K562 (cell line): Measurements from ENCODE around the gene TRPC4. TPM values are rescaled to one million over a fixed set of nuclear protein-coding genes. Genes with fewer than 3 reads are reported as not detected.

Experiments
- DACH1 ChIP-seq: fragments of 450-650 bp; IDR thresholded peaks from 2 replicates; pipeline ENCODE4 v1.6.1; 2018; ENCODE audit not compliant: partially characterized antibody
- SRSF7 ChIP-seq: fragments of 200-400 bp; formaldehyde crosslinking; optimal IDR thresholded peaks from 2 replicates; pipeline ENCODE3; 2017; ENCODE audit warnings: mild to moderate bottlenecking, low read depth, low read length
- ZNF76 ChIP-seq: fragments of 250-450 bp; sonication (Bioruptor Pico); IDR thresholded peaks from 2 replicates; pipeline ENCODE4 v1.4.0; 2020; ENCODE audit warnings: mild to moderate bottlenecking, moderate library complexity, borderline replicate concordance
- polyA plus RNA-seq, 8 experiments: library from polyadenylated mRNA; depleted of rRNA in 4 of 8; stranded (reverse) in 5 of 8; unstranded in 3 of 8; fragments of >200 nt; fragmentation: Nextera tagmentation in 2 of 8; fragmentation: Illumina TruSeq in 1 of 8; extraction: Ambion mirVana in 2 of 8; extraction: Trizol in 1 of 8; gene quantifications; 2 replicates each; pipeline versions ENCODE4 v1.2.1 to v1.2.3, GENCODE V29; 2011 to 2014; ENCODE audit warnings: inconsistent platforms in 1 of 8, missing spikeins in 1 of 8
- total RNA-seq, 7 experiments: library from RNA; depleted of rRNA in 6 of 7; stranded (reverse); fragments of >200 nt in 6 of 7; fragmentation: Illumina TruSeq in 2 of 7; extraction: Trizol in 2 of 7; gene quantifications; 2 replicates each; pipeline versions ENCODE4 v1.2.1 to v1.2.3, GENCODE V29; 2011 to 2021; ENCODE audit warnings: low replicate concordance in 1 of 7
- TF ChIP-seq, protein P1 (sequence below), 2 experiments: fragments of 450-650 bp in 1 of 2; sonication (generic) in 1 of 2; formaldehyde crosslinking in 1 of 2; IDR thresholded peaks; 2 replicates each; pipeline versions ENCODE4 v1.7.1 to v1.9.0; 2016 to 2022; ENCODE audit warnings: inconsistent platforms in 1 of 2, mild to moderate bottlenecking in 1 of 2, missing genetic modification reagents in 1 of 2

The TRPC4 gene
- total and polyA plus RNA-seq, 9 of the 15 experiments (the other 6 are each of a cell fraction or from before 2014, with no cell fraction given), result 0.03 to 0.04 TPM; not detected in 7

DNA sequence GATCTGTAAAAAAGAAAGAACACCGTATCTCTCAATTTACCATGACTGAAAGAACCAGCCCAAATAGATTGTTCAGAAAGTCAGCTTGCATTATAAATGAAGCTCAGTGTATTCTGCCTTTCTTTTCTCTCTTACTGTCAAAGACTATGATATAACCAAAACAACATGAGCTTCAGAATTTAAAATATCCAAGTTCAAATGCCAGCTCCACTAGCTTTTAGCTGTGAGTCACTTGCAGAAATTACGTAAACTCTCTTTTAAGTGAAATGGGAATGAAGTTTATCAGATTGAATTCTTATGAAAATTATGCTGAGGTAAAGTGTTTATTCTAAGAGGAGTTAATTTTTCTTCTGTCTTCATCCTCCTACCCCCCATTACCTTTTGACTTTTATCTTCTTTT, 251.0 kb downstream of the TRPC4 start (continued):
- TF ChIP-seq, protein P1, sequence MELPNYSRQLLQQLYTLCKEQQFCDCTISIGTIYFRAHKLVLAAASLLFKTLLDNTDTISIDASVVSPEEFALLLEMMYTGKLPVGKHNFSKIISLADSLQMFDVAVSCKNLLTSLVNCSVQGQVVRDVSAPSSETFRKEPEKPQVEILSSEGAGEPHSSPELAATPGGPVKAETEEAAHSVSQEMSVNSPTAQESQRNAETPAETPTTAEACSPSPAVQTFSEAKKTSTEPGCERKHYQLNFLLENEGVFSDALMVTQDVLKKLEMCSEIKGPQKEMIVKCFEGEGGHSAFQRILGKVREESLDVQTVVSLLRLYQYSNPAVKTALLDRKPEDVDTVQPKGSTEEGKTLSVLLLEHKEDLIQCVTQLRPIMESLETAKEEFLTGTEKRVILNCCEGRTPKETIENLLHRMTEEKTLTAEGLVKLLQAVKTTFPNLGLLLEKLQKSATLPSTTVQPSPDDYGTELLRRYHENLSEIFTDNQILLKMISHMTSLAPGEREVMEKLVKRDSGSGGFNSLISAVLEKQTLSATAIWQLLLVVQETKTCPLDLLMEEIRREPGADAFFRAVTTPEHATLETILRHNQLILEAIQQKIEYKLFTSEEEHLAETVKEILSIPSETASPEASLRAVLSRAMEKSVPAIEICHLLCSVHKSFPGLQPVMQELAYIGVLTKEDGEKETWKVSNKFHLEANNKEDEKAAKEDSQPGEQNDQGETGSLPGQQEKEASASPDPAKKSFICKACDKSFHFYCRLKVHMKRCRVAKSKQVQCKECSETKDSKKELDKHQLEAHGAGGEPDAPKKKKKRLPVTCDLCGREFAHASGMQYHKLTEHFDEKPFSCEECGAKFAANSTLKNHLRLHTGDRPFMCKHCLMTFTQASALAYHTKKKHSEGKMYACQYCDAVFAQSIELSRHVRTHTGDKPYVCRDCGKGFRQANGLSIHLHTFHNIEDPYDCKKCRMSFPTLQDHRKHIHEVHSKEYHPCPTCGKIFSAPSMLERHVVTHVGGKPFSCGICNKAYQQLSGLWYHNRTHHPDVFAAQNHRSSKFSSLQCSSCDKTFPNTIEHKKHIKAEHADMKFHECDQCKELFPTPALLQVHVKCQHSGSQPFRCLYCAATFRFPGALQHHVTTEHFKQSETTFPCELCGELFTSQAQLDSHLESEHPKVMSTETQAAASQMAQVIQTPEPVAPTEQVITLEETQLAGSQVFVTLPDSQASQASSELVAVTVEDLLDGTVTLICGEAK (IDR thresholded peaks at IDR 0.05), result no peak
- TF ChIP-seq, protein P1 (CRISPR knock-in tag; IDR thresholded peaks at IDR 0.05), result no peak
- TF ChIP-seq ZNF76, result no peak
- no peak for TF ChIP-seq DACH1
- no peak for TF ChIP-seq SRSF7
